GM21723 (cell line): ENCODE data around the gene CPEB1.

Experiments used
- ATAC-seq: cut with Tn5 transposase; IDR thresholded peaks from one replicate; pipeline ENCODE4 v1.9.1; 2021; ENCODE audit warnings: mild to moderate bottlenecking, moderate library complexity; ENCODE audit not compliant: unreplicated experiment

Gene CPEB1

GRCh38 chr15:82595766-82596165 is 51.4 kb downstream of the CPEB1 start:
- ATAC-seq = no peak

GRCh38 chr15:82595203-82595602 is 52.0 kb downstream of the CPEB1 start:
- no peak for ATAC-seq

GRCh38 chr15:82587805-82588204 is 59.4 kb downstream of the CPEB1 start:
- no peak for ATAC-seq

GRCh38 chr15:82585072-82585471 is 62.1 kb downstream of the CPEB1 start:
- ATAC-seq = no peak

- ATAC-seq = no peak
Observed at GRCh38 chr15:82580713-82581112, 66.5 kb downstream of the CPEB1 start.

- ATAC-seq = no peak
Observed at GRCh38 chr15:82575335-82575734, 71.8 kb downstream of the CPEB1 start.

GRCh38 chr15:82572986-82573385 is 74.2 kb downstream of the CPEB1 start:
- ATAC-seq = no peak

- no peak for ATAC-seq
Observed at GRCh38 chr15:82572311-82572710, 74.9 kb downstream of the CPEB1 start.

GRCh38 chr15:82571722-82572222 is 75.4 kb downstream of the CPEB1 start:
- no peak for ATAC-seq

- ATAC-seq = no peak
Observed at GRCh38 chr15:82570721-82571508, 76.2 kb downstream of the CPEB1 start.

GRCh38 chr15:82569834-82570233 is 77.3 kb downstream of the CPEB1 start:
- ATAC-seq = no peak

GRCh38 chr15:82568986-82569385 is 78.2 kb downstream of the CPEB1 start:
- no peak for ATAC-seq

GRCh38 chr15:82567661-82568060 is 79.5 kb downstream of the CPEB1 start:
- no peak for ATAC-seq

- ATAC-seq = no peak
Observed at GRCh38 chr15:82566690-82567089, 80.5 kb downstream of the CPEB1 start.

GRCh38 chr15:82558502-82558901 is 88.7 kb downstream of the CPEB1 start:
- no peak for ATAC-seq

GRCh38 chr15:82556315-82557035 is 90.7 kb downstream of the CPEB1 start:
- ATAC-seq = no peak

- ATAC-seq = no peak
Observed at GRCh38 chr15:82554849-82555248, 92.3 kb downstream of the CPEB1 start.

- no peak for ATAC-seq
Observed at GRCh38 chr15:82554351-82554750, 92.8 kb downstream of the CPEB1 start.

- ATAC-seq = no peak
Observed at GRCh38 chr15:82553846-82554245, 93.3 kb downstream of the CPEB1 start.

- ATAC-seq = no peak
Observed at GRCh38 chr15:82552861-82553260, 94.3 kb downstream of the CPEB1 start.

GRCh38 chr15:82551646-82552247 is 95.4 kb downstream of the CPEB1 start:
- no peak for ATAC-seq

- ATAC-seq = no peak
Observed at GRCh38 chr15:82549199-82549665, 97.9 kb downstream of the CPEB1 start.
